Stimulated activated CD4-positive, alpha-beta T cell treated with anti-CD3 and anti-CD28 coated beads, TNF-alpha, amount 100 ng/mL, for 24 hours (primary cell): ENCODE results near the gene CACNB4.
A peak's percentile ranks its signal among the peaks of the same experiment; 100 is the strongest.
"Not testable (repeated sequence)": the region's sequence is repeated elsewhere in the genome, so short reads cannot be mapped to it uniquely, and the experiment has no call there.

Source experiments
- DNase-seq, 3 experiments: peaks; one replicate each; pipeline ENCODE4 v3.0.0-alpha.2; 2020; ENCODE audit warnings: low read depth in 3 of 3

CACNB4 gene

DNA sequence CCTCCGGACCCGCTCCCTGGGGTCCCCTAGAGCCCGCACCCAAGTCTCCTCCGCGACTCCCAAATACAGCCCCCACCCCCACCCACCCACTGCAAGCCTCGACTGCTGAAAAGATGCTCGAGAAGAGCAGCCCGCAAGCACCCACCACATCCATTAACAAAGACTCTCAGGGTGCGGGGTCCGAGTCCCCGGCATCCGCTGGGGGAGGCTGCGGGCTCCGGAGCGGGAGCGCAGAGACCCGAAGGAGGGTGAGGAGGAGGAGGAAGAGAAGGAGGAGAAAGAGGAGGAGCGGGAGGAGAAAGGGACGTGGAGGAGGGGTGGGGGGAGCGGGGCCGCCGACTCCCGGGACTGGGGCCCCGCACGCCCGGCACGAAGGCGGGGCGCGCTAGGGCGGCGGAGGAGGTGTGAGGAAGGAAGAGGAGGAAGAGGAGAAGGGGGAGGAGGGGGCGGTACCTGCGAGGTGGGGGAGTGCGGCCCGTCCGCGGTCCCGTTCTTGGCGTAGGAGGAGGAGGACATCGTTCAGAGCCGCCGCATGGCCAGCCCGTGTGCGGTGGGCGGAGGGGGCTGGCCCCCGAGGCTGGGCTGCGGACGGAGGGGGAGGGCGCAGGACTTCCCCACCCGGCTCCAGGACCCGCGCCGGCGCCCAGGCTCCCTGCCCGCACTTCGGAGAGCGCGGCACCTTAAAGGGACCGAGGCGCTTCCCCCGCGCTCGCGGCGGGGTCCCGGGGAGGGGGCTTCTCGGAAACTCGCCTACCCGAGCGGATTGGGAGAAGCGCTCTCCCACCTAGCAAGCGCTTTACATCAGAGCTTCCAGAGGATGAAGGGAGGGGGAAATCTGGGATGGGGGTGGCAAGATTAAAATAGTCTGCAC is at the start of gene CACNB4:
Gene CACNB4 (minus strand): TSS at position 549 of the 871 bp plus-strand sequence.
- DNase-seq, result no peak

GRCh38 chr2:152134488-152135280 is 35.8 kb upstream of the CACNB4 start:
- peak in 1 of 3 experiments; percentile 28 for DNase-seq

GRCh38 chr2:152132306-152132705 is 33.5 kb upstream of the CACNB4 start:
- no peak for DNase-seq

DNA sequence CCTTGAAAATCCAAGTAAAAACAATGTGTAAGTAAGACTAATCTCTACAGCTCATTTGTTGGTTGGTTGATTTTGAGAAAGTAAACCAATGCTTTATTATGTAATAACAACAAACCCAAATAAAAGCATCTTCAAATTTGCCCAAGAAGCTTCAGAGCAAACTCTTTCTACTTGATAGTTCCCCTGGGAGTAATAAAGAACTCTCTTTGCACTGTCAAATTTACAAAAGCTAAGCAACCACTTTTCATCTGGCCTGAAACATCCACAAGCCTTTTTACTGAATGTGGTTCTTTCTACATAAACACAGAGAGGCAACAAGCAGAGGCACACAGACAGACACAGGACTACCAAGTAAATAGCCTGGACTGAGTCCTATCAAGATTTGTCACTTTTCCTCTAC is 28.8 kb upstream of the CACNB4 start:
- DNase-seq, result no peak

DNA sequence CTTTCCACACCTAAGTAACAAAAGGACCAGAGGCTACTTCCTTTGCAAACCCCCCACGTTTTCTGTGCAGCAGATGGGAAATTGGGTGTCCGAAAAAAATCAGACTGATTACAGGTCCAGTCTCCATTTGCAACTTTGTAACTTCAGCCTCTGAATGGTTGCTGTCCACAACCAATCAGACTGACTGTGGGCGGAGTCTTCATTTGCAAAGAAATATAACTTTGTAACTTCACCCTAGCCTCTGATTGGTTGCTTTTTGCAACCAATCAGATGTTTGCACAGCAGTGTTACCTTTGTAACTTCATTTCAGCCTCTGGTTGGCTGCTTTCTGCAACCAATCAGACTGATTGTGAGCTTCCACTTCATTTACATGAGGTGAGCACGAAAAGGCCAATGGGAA is 27.8 kb upstream of the CACNB4 start:
- DNase-seq, result no peak

DNA sequence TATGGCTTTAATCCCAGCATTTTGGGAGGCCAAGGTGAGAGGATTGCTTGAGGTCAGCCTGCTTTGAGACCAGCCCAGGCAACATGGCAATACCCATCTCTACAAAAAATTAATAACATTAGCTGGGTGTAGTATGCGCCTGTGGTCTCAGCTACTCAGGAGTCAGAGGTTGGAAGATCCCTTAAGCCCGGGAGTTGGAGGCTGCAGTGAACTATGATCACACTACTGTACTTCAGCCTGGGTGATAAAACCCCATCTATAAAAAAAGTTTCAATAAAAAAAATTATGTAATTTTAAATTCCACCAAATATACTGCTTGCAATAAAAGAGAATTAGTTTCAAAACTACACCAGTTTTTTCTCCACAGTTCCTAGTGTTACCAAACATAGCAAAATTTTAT is 23.3 kb upstream of the CACNB4 start:
- no peak for DNase-seq

DNA sequence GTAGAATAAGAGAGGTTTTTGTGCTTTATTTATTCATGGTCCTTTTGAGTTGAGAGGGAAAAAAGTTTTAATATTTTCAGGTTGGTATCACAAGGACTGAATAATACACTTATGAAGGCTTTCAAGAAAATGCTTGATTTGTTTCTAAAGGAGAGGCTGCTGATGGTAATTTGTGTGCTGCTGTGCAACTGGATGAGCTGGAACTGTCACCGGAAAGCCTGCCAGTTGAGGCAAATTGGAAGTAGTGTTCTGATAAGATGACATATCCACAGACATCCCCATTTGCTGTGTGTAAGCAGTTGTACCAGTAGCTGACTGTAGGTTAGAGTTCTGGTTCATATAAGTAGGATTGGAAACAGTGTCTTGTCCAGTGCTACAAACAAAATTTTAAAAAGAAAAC is 21.6 kb upstream of the CACNB4 start:
- no peak for DNase-seq

DNA sequence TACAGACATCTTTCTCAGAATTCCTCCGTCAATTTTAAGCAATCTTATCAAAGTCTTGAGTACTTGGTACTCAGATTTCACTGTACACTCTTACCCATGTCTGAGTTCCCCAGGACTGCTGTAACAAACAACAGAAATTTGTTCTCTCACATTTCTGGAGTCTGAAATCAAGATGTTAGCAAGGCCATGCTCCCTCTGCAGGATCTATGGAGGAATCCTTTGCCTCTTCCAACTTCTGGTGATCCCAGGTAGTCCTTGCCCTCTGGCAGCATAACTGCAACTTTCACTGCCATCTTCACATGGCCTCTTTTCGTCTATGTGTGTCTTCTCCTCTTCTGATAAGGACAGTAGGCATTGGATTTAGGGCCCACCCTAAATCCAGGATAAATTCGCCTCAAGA is 17.1 kb upstream of the CACNB4 start:
- no peak for DNase-seq

DNA sequence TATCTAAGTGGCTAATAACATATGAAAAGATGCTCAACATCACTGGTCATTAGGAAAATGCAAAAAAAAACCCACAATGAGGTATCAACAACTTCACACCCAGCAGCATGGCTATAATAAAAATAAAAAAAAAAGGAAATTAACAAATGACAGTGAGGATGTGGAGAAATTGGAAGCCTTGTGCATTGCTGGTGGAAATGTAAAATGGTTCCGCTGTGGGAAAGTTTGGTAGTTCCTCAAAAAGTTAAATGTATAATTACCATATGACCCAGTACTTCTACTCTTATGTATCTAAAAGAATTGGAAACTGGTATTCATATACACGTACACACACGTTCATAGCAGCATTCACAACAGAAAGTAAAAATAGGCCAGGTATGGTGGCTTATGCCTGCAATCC is 15.5 kb upstream of the CACNB4 start:
- no peak for DNase-seq

DNA sequence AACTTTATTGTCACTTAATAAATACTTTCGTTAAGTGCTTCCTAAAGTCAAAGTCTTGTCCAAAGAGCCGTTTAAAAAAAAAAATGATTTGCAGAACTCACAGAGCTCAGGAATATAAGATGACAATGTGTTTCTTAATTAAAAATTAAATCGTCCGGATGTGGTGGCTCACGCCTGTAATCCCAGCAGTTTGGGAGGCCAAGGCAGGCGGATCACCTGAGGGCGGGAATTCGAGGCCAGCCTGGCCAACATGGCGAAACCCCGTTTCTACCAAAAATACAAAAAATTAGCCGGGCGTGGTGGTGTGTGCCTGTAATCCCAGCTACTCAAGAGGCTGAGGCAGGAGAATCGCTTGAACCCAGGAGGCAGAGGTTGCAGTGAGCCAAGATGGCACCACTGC is 8.3 kb upstream of the CACNB4 start:
- not testable (repeated sequence) for DNase-seq

DNA sequence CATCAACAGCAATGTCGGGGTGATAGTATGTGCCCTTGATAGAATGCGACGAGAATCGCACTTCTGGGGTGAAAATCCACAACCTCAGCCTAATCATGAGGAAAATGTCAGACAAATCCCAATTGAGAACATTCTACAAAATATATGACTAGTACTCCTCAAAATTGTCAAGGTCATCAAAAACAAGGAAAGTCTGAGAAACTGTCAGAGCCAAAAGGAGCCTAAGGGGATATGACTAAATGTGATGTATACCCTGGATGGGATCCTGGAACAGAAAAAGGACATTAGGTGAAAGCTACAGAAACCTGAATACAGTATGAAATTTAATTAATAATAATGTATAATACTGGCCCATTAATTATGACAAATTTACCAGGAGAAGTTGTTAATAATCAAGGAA is 7.6 kb upstream of the CACNB4 start:
- no peak for DNase-seq

DNA sequence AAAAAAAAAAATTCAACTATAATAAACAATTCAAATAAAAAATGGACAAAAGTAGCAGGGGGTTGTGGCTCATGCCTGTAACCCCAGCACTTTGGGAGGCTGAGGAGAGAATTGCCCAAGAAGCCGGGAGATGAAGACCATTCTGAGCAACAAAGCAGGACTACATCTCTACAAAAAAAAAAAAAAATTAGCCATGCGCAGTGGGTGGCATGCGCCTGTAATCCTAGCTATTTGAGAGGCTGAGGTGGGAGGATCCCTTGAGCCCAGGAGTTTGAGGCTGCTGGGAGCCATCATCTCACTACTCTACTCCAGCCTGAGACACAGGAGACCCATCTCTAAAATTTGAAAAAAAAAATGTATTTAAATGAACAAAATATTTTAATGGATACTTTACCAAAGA is 4.4 kb upstream of the CACNB4 start:
- no peak for DNase-seq

GRCh38 chr2:152100961-152101360 is 2.1 kb upstream of the CACNB4 start:
- no peak for DNase-seq

GRCh38 chr2:152099367-152100050 is 665 bp upstream of the CACNB4 start:
- DNase-seq, result no peak

DNA sequence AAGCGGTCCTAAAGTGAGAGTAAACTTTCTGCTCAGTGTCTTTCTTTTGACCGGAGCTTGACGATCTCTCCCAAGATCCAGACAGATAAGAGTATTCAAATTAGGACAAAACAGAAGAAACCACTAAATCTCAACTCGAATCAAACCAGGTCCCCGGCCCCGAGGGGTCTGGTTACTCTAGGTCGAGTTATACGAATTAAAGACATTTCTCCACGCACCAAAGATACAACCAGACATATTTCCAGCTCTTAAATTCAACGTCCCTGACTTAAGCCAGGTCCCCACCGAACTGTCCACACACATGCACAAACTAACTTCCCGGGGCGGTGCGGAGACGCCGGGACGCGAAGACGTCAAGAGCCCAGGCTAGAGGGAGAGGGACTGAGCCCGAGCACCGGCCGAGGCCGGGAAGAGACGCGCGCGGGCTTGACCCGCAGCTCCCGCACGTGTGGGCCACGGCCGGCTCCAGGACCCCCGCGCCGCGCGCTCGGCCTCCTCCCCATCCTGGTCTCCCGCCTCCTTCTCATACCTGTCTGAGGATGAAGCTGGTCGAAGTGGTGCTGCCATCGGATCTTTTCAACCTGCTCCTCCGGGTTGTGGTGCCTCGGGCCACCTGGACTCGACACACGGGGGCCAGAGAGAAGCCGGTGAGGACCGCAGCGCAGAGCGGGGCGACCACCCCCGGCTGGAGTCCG is 896 bp downstream of the CACNB4 start:
- DNase-seq, result no peak

DNA sequence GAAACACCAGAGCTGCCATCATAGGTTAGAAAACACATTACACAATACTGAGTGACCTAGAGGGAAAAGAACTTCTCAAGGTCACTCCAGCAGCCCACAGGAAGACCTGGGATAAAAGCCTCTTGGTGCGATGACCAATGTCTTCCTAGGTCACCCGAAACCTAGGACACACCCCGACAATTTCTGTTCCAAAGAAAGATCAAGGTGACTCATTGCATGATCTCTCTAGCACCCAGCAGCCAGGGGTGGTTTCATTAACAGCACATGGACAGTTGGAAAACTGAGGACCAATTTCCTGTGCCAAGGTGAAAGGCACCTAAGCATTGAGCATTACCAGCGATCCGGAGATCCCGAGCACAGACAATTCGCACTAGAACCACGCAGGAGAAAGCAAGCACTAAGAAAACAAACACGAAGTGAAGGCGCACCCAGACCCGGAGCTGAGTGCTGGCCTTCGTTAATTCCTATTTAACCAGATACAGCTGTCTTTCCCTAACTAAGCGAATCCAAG is 1.5 kb downstream of the CACNB4 start:
- no peak for DNase-seq

- no peak for DNase-seq
Observed at GRCh38 chr2:152095146-152095545, 3.7 kb downstream of the CACNB4 start.

DNA sequence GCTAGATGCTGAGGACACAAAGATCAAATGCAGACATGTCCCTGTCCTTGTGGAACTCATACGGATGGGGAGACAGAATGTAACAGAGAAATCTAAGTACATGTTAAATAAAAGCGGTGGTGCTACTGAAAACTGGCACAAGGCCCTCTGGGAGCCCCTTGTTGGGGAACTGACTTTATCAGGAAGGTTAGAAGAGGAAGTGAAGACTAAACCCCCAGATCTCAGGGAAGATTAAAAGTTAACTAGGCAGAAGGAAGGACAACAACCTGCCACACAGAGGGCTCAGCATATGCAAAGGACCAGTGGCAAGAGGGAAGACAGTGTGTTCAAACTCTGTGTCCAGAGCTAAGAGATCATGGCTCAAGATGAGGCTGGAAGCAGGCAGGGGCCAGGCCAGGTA is 4.8 kb downstream of the CACNB4 start:
- no peak for DNase-seq

GRCh38 chr2:152093464-152093863 is 5.4 kb downstream of the CACNB4 start:
- DNase-seq, result no peak

GRCh38 chr2:152092095-152092494 is 6.7 kb downstream of the CACNB4 start:
- no peak for DNase-seq

- not testable (repeated sequence) for DNase-seq
Observed at GRCh38 chr2:152090726-152091125, 8.1 kb downstream of the CACNB4 start.

- DNase-seq, result no peak
Observed at GRCh38 chr2:152089238-152089637, 9.6 kb downstream of the CACNB4 start.
